Naive thymus-derived CD4-positive, alpha-beta T cell (primary cell): ENCODE data around the gene RNASE12. TPM values are rescaled to one million over a fixed set of nuclear protein-coding genes. Genes with fewer than 3 reads are reported as not detected.
A peak's percentile ranks its signal among the peaks of the same experiment; 100 is the strongest.

Experiments
- ATAC-seq: fragments of 150-1000 bp; cut with Tn5 transposase; 2 replicates; pipeline ENCODE4 v1.10.0; 2021; ENCODE audit warnings: mild to moderate bottlenecking, moderate library complexity
- CTCF ChIA-PET: fragments of 350-600 bp; sonication (Branson Sonifier 250); formaldehyde crosslinking; loops from one replicate; lab custom pipeline; 2021; ENCODE audit warnings: antibody characterized with exemption; lab: Charles Lee
- POLR2A ChIA-PET: fragments of 350-600 bp; sonication (Branson Sonifier 250); formaldehyde crosslinking; loops from one replicate; lab custom pipeline; 2021; ENCODE audit warnings: antibody characterized with exemption, inconsistent platforms; lab: Charles Lee
- DNase-seq, 9 donors: peaks; one replicate each; pipeline versions ENCODE4 v3.0.0 to v3.0.0-alpha.2; 2020 to 2022; ENCODE audit warnings: mixed read lengths in 1 of 9
- H3K27ac ChIP-seq: one replicate; pipeline ENCODE4 v1.7.0; 2013; ENCODE audit warnings: mild to moderate bottlenecking, low read depth, low read length, moderate library complexity
- H3K27me3 ChIP-seq, 2 donors: one replicate each; pipeline ENCODE4 v1.7.0; 2013; ENCODE audit warnings: low read length in 2 of 2, mild to moderate bottlenecking in 2 of 2, moderate library complexity in 2 of 2; ENCODE audit not compliant: control insufficient read depth in 2 of 2, insufficient read depth in 2 of 2
- H3K36me3 ChIP-seq, 3 experiments: 1 replicate in 2 of 3; 2 replicates in 1 of 3; pipeline ENCODE4 v1.7.0; 2013; ENCODE audit warnings: low read length in 3 of 3, mild to moderate bottlenecking in 3 of 3, moderate library complexity in 1 of 3; ENCODE audit not compliant: insufficient read depth in 3 of 3, control insufficient read depth in 2 of 3
- H3K4me1 ChIP-seq, 2 donors: one replicate each; pipeline ENCODE4 v1.7.0; 2013; ENCODE audit warnings: low read length in 2 of 2, mild to moderate bottlenecking in 2 of 2, moderate library complexity in 1 of 2; ENCODE audit not compliant: control insufficient read depth in 2 of 2, insufficient read depth in 2 of 2
- H3K4me3 ChIP-seq: 2 replicates; pipeline ENCODE4 v1.7.0; 2013; ENCODE audit warnings: mild to moderate bottlenecking, low read length
- H3K9me3 ChIP-seq, 3 experiments: 1 replicate in 2 of 3; 2 replicates in 1 of 3; pipeline ENCODE4 v1.7.0; 2013; ENCODE audit warnings: low read length in 3 of 3; ENCODE audit not compliant: control insufficient read depth in 2 of 3
- H3K27ac Mint-ChIP-seq, 9 donors: one replicate each; pipeline ENCODE4 v1.8.0; 2020 to 2022; ENCODE audit warnings: mixed read lengths in 9 of 9, mild to moderate bottlenecking in 8 of 9, moderate library complexity in 5 of 9, inconsistent platforms in 2 of 9
- H3K27me3 Mint-ChIP-seq, 5 donors: one replicate each; pipeline ENCODE4 v1.8.0; 2021 to 2022; ENCODE audit warnings: mixed read lengths in 5 of 5, mild to moderate bottlenecking in 1 of 5
- H3K36me3 Mint-ChIP-seq, 5 donors: one replicate each; pipeline ENCODE4 v1.8.0; 2020 to 2022; ENCODE audit warnings: mixed read lengths in 5 of 5, mild to moderate bottlenecking in 3 of 5, inconsistent platforms in 1 of 5
- H3K4me1 Mint-ChIP-seq, 7 donors: one replicate each; pipeline ENCODE4 v1.8.0; 2020 to 2022; ENCODE audit warnings: mixed read lengths in 7 of 7, mild to moderate bottlenecking in 3 of 7, inconsistent platforms in 1 of 7
- H3K4me3 Mint-ChIP-seq, 10 donors: one replicate each; pipeline ENCODE4 v1.8.0; 2020 to 2022; ENCODE audit warnings: mild to moderate bottlenecking in 10 of 10, mixed read lengths in 10 of 10, moderate library complexity in 6 of 10, inconsistent platforms in 2 of 10
- H3K9me3 Mint-ChIP-seq, 11 donors: one replicate each; pipeline ENCODE4 v1.8.0; 2020 to 2022; ENCODE audit warnings: mixed read lengths in 11 of 11, mild to moderate bottlenecking in 4 of 11, inconsistent platforms in 1 of 11, moderate library complexity in 1 of 11
- intact Hi-C, 2 donors: fragments of 100-400 bp; cut with micrococcal nuclease; formaldehyde crosslinking; loops; one replicate each; pipeline ENCODE4 v1.15.1; 2023
- polyA plus RNA-seq, 2 donors: library from polyadenylated mRNA; unstranded; fragments of 300-500 nt; fragmentation: Illumina TruSeq; gene quantifications; one replicate each; pipeline ENCODE4 v1.2.3, GENCODE V29; 2021
- total RNA-seq, 6 experiments: library from RNA in 5 of 6; stranded (reverse) in 5 of 6; gene quantifications; 1 replicate in 5 of 6; 2 replicates in 1 of 6; pipeline ENCODE4 v1.2.3 and lab custom pipeline; 2021 to 2026

Gene RNASE12
- total and polyA plus RNA-seq, 7 experiments from 2014 or later: not detected

DNA sequence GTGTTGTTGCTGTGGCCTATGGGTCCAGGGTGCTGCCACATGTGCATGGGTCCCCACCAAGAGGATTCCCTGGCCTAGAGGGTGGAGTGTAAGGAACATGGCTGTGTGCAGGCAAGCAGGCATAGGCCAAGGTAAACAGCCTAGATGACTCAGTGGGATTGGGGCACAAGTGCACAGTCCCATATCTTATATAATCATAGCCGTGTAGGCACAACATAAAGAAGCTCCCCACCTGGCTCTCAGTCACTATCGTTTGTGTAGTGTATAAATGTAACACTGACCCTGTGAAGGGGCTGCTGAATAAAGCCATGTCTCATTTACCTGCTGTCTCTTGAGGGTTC is 15.7 kb upstream of the RNASE12 start:
- ChIA-PET CTCF (interaction anchor here (0.6 to 7.2 kb wide), 7 partner anchors 19 to 279 kb away, joined by 3 to 104 read pairs (median 12); no protein-coding TSS in a partner anchor), POLR2A (interaction anchor here (0.9 to 1.2 kb wide), 2 partner anchors 152 to 264 kb away, joined by 4 read pairs; partner anchors contain the start of genes APEX1, OSGEP and PARP2)
- Histone ChIP-seq H3K27ac (no peak overlapping the region), H3K36me3 (no peaks in the 10 kb centered on the region), H3K4me3 (no peak overlapping the region), H3K9me3 (no peaks in the 10 kb centered on the region), H3K27me3 (no peaks in the 10 kb centered on the region), H3K4me1 (peaks cover 7 to 9% of the 10 kb centered on the region in 2 donors)
- Mint-ChIP-seq H3K27me3 (no peaks in the 10 kb centered on the region), H3K4me3 (no peak overlapping the region), H3K36me3 (no peaks in the 10 kb centered on the region), H3K9me3 (no peaks in the 10 kb centered on the region), H3K4me1 (peaks cover 0 to 7% (median 0%) of the 10 kb centered on the region in 7 donors), H3K27ac (peak overlapping the region in 1 of 9 donors; percentile 60)
- DNase-seq: no peak
- ATAC-seq: no peak
- intact Hi-C loops: no loop called here

GRCh38 chr14:20606190-20606901 is 15.2 kb upstream of the RNASE12 start:
- no peak overlapping the region for H3K27ac Mint-ChIP-seq
- no peak for ATAC-seq

DNA sequence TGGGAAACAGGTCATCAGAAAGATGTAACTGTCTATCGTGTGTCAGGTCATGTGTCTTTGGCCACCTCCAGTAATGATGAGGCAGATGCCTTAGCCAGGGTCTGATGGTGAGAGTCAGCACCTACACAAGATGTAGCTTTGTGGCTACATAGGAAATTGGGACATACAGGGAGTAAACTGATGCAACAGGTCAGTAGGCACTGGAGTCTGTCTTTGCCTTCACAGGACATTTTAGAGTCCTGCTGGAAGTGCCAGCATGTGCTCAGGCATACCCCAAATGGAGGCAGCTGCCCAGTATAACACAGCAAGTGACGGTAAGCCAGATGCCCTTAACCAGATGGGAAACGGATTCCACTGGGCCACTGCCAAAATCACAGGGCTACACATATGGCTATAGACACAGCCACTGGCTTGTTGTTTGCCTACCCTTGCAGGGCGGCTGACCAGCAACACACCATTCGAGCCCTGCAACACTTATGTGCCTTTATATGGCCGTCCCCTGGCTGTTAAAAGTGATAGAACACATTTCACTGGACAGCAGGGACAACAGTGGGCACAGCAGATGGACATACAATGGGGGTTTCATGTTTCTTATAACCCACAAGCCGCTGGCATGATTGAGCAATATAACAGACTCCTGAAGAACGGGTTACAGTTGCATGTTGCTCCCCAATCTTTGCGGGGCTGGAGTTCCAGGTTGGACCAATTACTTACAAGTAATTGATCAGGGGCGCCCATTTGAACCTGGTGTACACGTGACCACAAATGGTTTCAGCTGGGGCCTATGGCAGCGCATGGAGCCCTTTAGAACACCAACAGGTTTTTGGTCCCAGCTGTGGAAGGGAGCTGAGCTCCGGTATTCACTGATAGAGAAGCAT is 12.9 kb upstream of the RNASE12 start:
- Histone ChIP-seq H3K4me3 (no peak overlapping the region), H3K27me3 (no peaks in the 10 kb centered on the region), H3K27ac (no peak overlapping the region), H3K9me3 (no peaks in the 10 kb centered on the region), H3K4me1 (no peaks in the 10 kb centered on the region), H3K36me3 (no peaks in the 10 kb centered on the region)
- Mint-ChIP-seq H3K27me3 (no peaks in the 10 kb centered on the region), H3K4me1 (peaks cover 0 to 7% (median 0%) of the 10 kb centered on the region in 7 donors), H3K4me3 (no peak overlapping the region), H3K9me3 (no peaks in the 10 kb centered on the region), H3K27ac (no peak overlapping the region), H3K36me3 (no peaks in the 10 kb centered on the region)
- no peak for DNase-seq
- ChIA-PET POLR2A (no interaction called here), CTCF (interaction anchor here (0.6 to 7.2 kb wide), 4 partner anchors 183 to 277 kb away, joined by 3 to 104 read pairs (median 6); no protein-coding TSS in a partner anchor)
- intact Hi-C loops: no loop called here
- ATAC-seq: no peak

More at GRCh38 chr14:20606190-20606901, 15.2 kb upstream of the RNASE12 start:
- ChIA-PET CTCF (interaction anchor here (1.9 to 7.2 kb wide), 5 partner anchors 51 to 279 kb away, joined by 4 to 104 read pairs (median 12); no protein-coding TSS in a partner anchor), POLR2A (interaction anchor here (0.9 to 1.2 kb wide), 2 partner anchors 151 to 263 kb away, joined by 4 read pairs; partner anchors contain the start of genes APEX1, OSGEP and PARP2)
- no peaks in the 10 kb centered on the region for H3K27me3 ChIP-seq
- Mint-ChIP-seq H3K4me3 (no peak overlapping the region), H3K36me3 (no peaks in the 10 kb centered on the region), H3K4me1 (peaks cover 0 to 7% (median 0%) of the 10 kb centered on the region in 7 donors), H3K27me3 (no peaks in the 10 kb centered on the region), H3K9me3 (no peaks in the 10 kb centered on the region)
- H3K27ac ChIP-seq: no peak overlapping the region
- no peaks in the 10 kb centered on the region for H3K36me3 ChIP-seq
- no peak overlapping the region for H3K4me3 ChIP-seq
- intact Hi-C loops: no loop called here
- DNase-seq: no peak
- H3K4me1 ChIP-seq: peaks cover 7 to 9% of the 10 kb centered on the region in 2 donors
- no peaks in the 10 kb centered on the region for H3K9me3 ChIP-seq

- Histone ChIP-seq H3K27me3 (no peaks in the 10 kb centered on the region), H3K4me1 (no peaks in the 10 kb centered on the region), H3K27ac (no peak overlapping the region), H3K36me3 (no peaks in the 10 kb centered on the region), H3K9me3 (no peaks in the 10 kb centered on the region), H3K4me3 (no peak overlapping the region)
- ChIA-PET POLR2A (no interaction called here), CTCF (interaction anchor here (0.7 kb wide), 1 partner anchor 187 kb away, joined by 4 read pairs; no protein-coding TSS in a partner anchor)
- intact Hi-C loops: no loop called here
- no peak overlapping the region for H3K4me3 Mint-ChIP-seq
- no peaks in the 10 kb centered on the region for H3K9me3 Mint-ChIP-seq
- H3K4me1 Mint-ChIP-seq: peaks cover 0 to under 1% (median 0%) of the 10 kb centered on the region in 7 donors
- no peaks in the 10 kb centered on the region for H3K27me3 Mint-ChIP-seq
- no peaks in the 10 kb centered on the region for H3K36me3 Mint-ChIP-seq
- DNase-seq (no peak), ATAC-seq (no peak)
- no peak overlapping the region for H3K27ac Mint-ChIP-seq
These were observed 11.4 kb upstream of the RNASE12 start for GRCh38 chr14:20602583-20602982.

DNA sequence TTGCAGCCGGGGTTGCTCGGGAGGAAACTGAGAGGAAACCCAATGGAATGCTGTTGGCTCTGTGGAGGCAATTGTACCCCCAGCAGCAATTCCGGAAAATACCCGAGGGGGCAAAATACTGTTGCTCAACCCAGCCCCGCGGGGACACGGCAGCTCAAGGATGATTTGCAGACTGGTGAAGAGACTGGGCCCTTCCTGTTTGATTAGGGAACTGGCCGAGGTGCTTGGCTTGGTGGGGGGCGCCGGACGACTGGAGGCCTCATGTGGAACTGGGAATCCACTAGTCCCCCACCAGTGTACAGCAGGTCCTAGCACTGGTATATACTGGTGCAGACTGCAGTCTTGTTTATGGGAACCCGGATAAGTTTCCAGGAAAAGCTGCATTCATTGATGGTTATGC is 10.3 kb upstream of the RNASE12 start:
- Histone ChIP-seq H3K4me1 (no peaks in the 10 kb centered on the region), H3K9me3 (no peaks in the 10 kb centered on the region), H3K4me3 (no peak overlapping the region), H3K27me3 (no peaks in the 10 kb centered on the region), H3K36me3 (no peaks in the 10 kb centered on the region), H3K27ac (no peak overlapping the region)
- ChIA-PET POLR2A (no interaction called here), CTCF (interaction anchor here (0.6 kb wide), 1 partner anchor 70 kb away, joined by 3 read pairs; no protein-coding TSS in a partner anchor)
- no peaks in the 10 kb centered on the region for H3K27me3 Mint-ChIP-seq
- no peaks in the 10 kb centered on the region for H3K9me3 Mint-ChIP-seq
- DNase-seq (no peak), ATAC-seq (no peak)
- H3K4me3 Mint-ChIP-seq: no peak overlapping the region
- intact Hi-C loops: no loop called here
- no peak overlapping the region for H3K27ac Mint-ChIP-seq
- no peaks in the 10 kb centered on the region for H3K4me1 Mint-ChIP-seq
- no peaks in the 10 kb centered on the region for H3K36me3 Mint-ChIP-seq

DNA sequence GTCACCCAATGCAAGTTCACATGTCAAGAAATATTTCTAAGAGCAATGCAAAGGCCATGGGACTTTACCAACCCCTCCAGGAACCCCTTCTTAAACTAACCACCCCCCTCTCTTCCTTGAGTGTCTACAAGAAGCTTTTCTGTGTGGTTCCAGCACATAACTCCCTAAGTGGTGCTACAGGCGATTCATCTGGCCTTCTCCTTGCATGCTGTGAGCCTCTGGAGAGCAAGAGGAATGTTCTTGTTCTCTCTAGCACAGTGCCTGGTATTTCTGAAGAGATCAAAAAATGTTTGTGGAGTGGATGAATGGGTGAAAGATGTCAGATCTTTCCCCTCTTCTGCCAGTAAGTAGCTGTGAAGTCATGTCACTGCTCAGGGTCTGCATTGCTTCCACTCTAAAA is 5.9 kb upstream of the RNASE12 start:
- intact Hi-C loops: no loop called here
- peaks cover 0 to 5% (median 0%) of the 10 kb centered on the region in 5 donors for H3K27me3 Mint-ChIP-seq
- H3K4me3 Mint-ChIP-seq: no peak overlapping the region
- H3K9me3 Mint-ChIP-seq: no peaks in the 10 kb centered on the region
- no peaks in the 10 kb centered on the region for H3K27me3 ChIP-seq
- no peaks in the 10 kb centered on the region for H3K9me3 ChIP-seq
- ChIA-PET POLR2A (no interaction called here), CTCF (no interaction called here)
- H3K27ac Mint-ChIP-seq: no peak overlapping the region
- peaks cover 0 to 9% (median 7%) of the 10 kb centered on the region in 7 donors for H3K4me1 Mint-ChIP-seq
- H3K4me1 ChIP-seq: no peaks in the 10 kb centered on the region
- H3K36me3 ChIP-seq: no peaks in the 10 kb centered on the region
- no peak overlapping the region for H3K27ac ChIP-seq
- H3K36me3 Mint-ChIP-seq: no peaks in the 10 kb centered on the region
- H3K4me3 ChIP-seq: no peak overlapping the region
- DNase-seq (no peak), ATAC-seq (no peak)
